Measurements from ENCODE around the gene ADCY4. TPM values are rescaled to one million over a fixed set of nuclear protein-coding genes. Genes with fewer than 3 reads are reported as not detected.

Gene ADCY4
- total and polyA plus RNA-seq, 2 of the 13 experiments (the other 11 are each of a cell fraction or from before 2014, with no cell fraction given): 0.03 TPM; not detected in 1

GRCh38 chr14:24315807-24316596 lies 18.9 kb downstream of the ADCY4 start:
- no peak overlapping the region for H2AFZ ChIP-seq (ENCODE audit: low read length)
- H3K27me3 ChIP-seq (ENCODE audit: control insufficient read depth in 1 of 2, insufficient read depth in 2 of 2, low read length in 2 of 2): peaks cover 6 to 39% of the 10 kb centered on the region in 2 experiments; a peak in 4 of 5 replicates
- POLR2A ChIA-PET: interaction anchor here (0.5 to 3.5 kb wide), 19 partner anchors 9 to 1066 kb away, joined by 3 to 57 read pairs (median 6); partner anchors contain the start of genes CBLN3, CHMP4A, CIDEB and DCAF11
- intact Hi-C loops (cut with micrococcal nuclease; ENCODE audit: unreplicated experiment): no loop called here
- WGBS (ENCODE audit: low lambda C conversion rate): 46% methylated on average over 70 of the region's 70 CpGs
- peak overlapping the region; percentile 18 for H3K27ac ChIP-seq (ENCODE audit: extremely low read length, insufficient read depth, low read length)
- in situ Hi-C loops (cut with HindIII; ENCODE audit: extremely low pct_ligation_motif_present, low pct_unique_long_range_greater_than_20kb): no loop called here
- DNase-seq (ENCODE audit: low spot score) (peak; percentile 65), FAIRE-seq (no peak), ATAC-seq (peak; percentile 81)
- H3K4me2 ChIP-seq (ENCODE audit: low read depth, low read length): peak overlapping the region; percentile 89
- H3K79me2 ChIP-seq (ENCODE audit: insufficient read depth, low read length): no peaks in the 10 kb centered on the region
- no peaks in the 10 kb centered on the region for H3K9me3 ChIP-seq (ENCODE audit: low read length)
- BruUV-seq (replicated peaks): TSS peak; percentile 55
- peak overlapping the region; percentile 35 for H3K9ac ChIP-seq (ENCODE audit: insufficient read depth, low read depth, low read length)
- peak overlapping the region; percentile 29 to 73 (median 40) for H3K4me3 ChIP-seq (replicated peaks in 1 of 3; ENCODE audit: insufficient read depth in 1 of 3, low read depth in 2 of 3, low read length in 3 of 3)
- peaks cover 37% of the 10 kb centered on the region for H3K4me1 ChIP-seq (ENCODE audit: insufficient read depth, low read length)
- no peaks in the 10 kb centered on the region for H4K20me1 ChIP-seq (ENCODE audit: insufficient read depth, low read length)
- CTCF ChIA-PET (ENCODE audit: low intra/inter-chr PET ratio, low total read pairs): interaction anchor here (1.2 to 2.4 kb wide), 3 partner anchors 8 to 121 kb away, joined by 3 to 7 read pairs (median 4); partner anchors contain the start of gene CIDEB
- no peaks in the 10 kb centered on the region for H3K36me3 ChIP-seq (replicated peaks in 1 of 2; ENCODE audit: control insufficient read depth in 1 of 2, insufficient read depth in 2 of 2, low read length in 2 of 2)
- TF ChIP-seq SIN3A (IDR thresholded peaks at IDR 0.05; ENCODE audit: borderline replicate concordance, low read depth, low read length) (peak; percentile 7; the same call in 1 of the 2 replicates), TP53 (CRISPR knock-in tag; conservative IDR thresholded peaks at IDR 0.05) (peak; percentile 95), SP5 (CRISPR knock-in tag; IDR thresholded peaks at IDR 0.05; ENCODE audit: borderline replicate concordance, low read depth) (peak; percentile 57), ZNF256 (CRISPR knock-in tag; conservative IDR thresholded peaks at IDR 0.05) (peak; percentile 95), ZNF501 (CRISPR knock-in tag; IDR thresholded peaks at IDR 0.05) (peak; percentile 98), THYN1 (CRISPR knock-in tag; IDR thresholded peaks at IDR 0.05; ENCODE audit: borderline replicate concordance, low read depth) (no peak), ZHX1 (CRISPR knock-in tag; IDR thresholded peaks at IDR 0.05; ENCODE audit: low read depth) (peak; percentile 93), DNMT1 (CRISPR knock-in tag; IDR thresholded peaks at IDR 0.05) (peak; percentile 74), ZNF44 (CRISPR knock-in tag; IDR thresholded peaks at IDR 0.05) (peak; percentile 92; the same call in 1 of the 2 replicates), ZSCAN25 (CRISPR knock-in tag; IDR thresholded peaks at IDR 0.05) (peak; percentile 86; the same call in 1 of the 2 replicates), HMG20A (CRISPR knock-in tag; IDR thresholded peaks at IDR 0.05; ENCODE audit: borderline replicate concordance) (peak; percentile 55; the same call in 1 of the 2 replicates), ZNF781 (CRISPR knock-in tag; IDR thresholded peaks at IDR 0.05; ENCODE audit: borderline replicate concordance, not compliant biosample characterization) (peak; percentile 93), SMAD3 (CRISPR knock-in tag; IDR thresholded peaks at IDR 0.05) (peak; percentile 79), ZNF841 (CRISPR knock-in tag; IDR thresholded peaks at IDR 0.05; ENCODE audit: borderline replicate concordance) (no peak), ZNF883 (CRISPR knock-in tag; IDR thresholded peaks at IDR 0.05; ENCODE audit: not compliant biosample characterization) (peak; percentile 99), MYNN (CRISPR knock-in tag; IDR thresholded peaks at IDR 0.05; ENCODE audit: low read depth) (peak; percentile 83)
- TF ChIP-seq, protein P1, sequence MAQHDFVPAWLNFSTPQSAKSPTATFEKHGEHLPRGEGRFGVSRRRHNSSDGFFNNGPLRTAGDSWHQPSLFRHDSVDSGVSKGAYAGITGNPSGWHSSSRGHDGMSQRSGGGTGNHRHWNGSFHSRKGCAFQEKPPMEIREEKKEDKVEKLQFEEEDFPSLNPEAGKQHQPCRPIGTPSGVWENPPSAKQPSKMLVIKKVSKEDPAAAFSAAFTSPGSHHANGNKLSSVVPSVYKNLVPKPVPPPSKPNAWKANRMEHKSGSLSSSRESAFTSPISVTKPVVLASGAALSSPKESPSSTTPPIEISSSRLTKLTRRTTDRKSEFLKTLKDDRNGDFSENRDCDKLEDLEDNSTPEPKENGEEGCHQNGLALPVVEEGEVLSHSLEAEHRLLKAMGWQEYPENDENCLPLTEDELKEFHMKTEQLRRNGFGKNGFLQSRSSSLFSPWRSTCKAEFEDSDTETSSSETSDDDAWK (CRISPR knock-in tag; IDR thresholded peaks at IDR 0.05): no peak

Measured in HepG2 (cell line).